Transverse colon (tissue), 4 donors: ENCODE results near the gene HOXC12. TPM values are rescaled to one million over a fixed set of nuclear protein-coding genes. Genes with fewer than 3 reads are reported as not detected.

Experiments used
- DNase-seq: peaks from one replicate; pipeline ENCODE4 v3.0.0-alpha.2; 2019
- H3K27ac ChIP-seq, 4 donors: fragments of 200-600 bp; sonication (generic); 2 replicates each; pipeline ENCODE4 v1.5.1; 2016 to 2018; ENCODE audit warnings: inconsistent platforms in 4 of 4
- H3K27me3 ChIP-seq: fragments of 200-600 bp; sonication (generic); 2 replicates; pipeline ENCODE4 v1.5.1; 2017; ENCODE audit warnings: inconsistent platforms
- H3K36me3 ChIP-seq, 4 donors: fragments of 200-600 bp; sonication (generic); 2 replicates each; pipeline ENCODE4 v1.5.1; 2017 to 2019; ENCODE audit warnings: inconsistent platforms in 4 of 4
- H3K4me1 ChIP-seq, 4 donors: fragments of 200-600 bp; sonication (generic); 2 replicates each; pipeline ENCODE4 v1.5.1; 2017 to 2020; ENCODE audit warnings: inconsistent platforms in 4 of 4
- H3K4me3 ChIP-seq, 4 donors: fragments of 200-600 bp; sonication (generic); 1 replicate in 1 of 4; 2 replicates in 3 of 4; pipeline versions ENCODE4 v1.5.1 to v1.6.1; 2017 to 2019; ENCODE audit warnings: inconsistent platforms in 4 of 4
- H3K9me3 ChIP-seq, 2 donors: fragments of 200-600 bp; sonication (generic); 2 replicates each; pipeline ENCODE4 v1.5.1; 2017 to 2019; ENCODE audit warnings: inconsistent platforms in 2 of 2
- CTCF ChIP-seq, 5 experiments: fragments of 200-600 bp in 3 of 5; fragments of 450-650 bp in 2 of 5; sonication (generic) in 3 of 5; IDR thresholded peaks; 1 replicate in 2 of 5; 2 replicates in 3 of 5; pipeline ENCODE4 v1.5.1; 2016 to 2017; ENCODE audit warnings: antibody characterized with exemption in 5 of 5, inconsistent platforms in 3 of 5, mild to moderate bottlenecking in 2 of 5, moderate library complexity in 1 of 5
- EP300 ChIP-seq: sonication (generic); formaldehyde crosslinking; IDR thresholded peaks from one replicate; pipeline ENCODE4 v1.6.1; 2017; ENCODE audit warnings: antibody characterized with exemption, low read depth
- POLR2A ChIP-seq: fragments of 450-650 bp; IDR thresholded peaks from one replicate; pipeline ENCODE4 v1.6.1; 2016; ENCODE audit warnings: antibody characterized with exemption, mild to moderate bottlenecking, moderate library complexity
- POLR2AphosphoS5 ChIP-seq, 3 donors: sonication (generic); formaldehyde crosslinking; IDR thresholded peaks; one replicate each; pipeline ENCODE4 v1.6.1; 2016; ENCODE audit warnings: antibody characterized with exemption in 3 of 3
- whole genome bisulfite sequencing, 2 donors: methylation state at CpG; one replicate each; pipeline ENCODE4 v1.1.5; 2018; ENCODE audit warnings: low coverage in 1 of 2; 5-methylcytosine and 5-hydroxymethylcytosine counted together
- in situ Hi-C, 4 donors: fragments of 200-750 bp; cut with MboI; loops; one replicate each; pipeline versions ENCODE4 v1.15.0 to v1.15.1; 2017; ENCODE audit warnings: low sequenced_read_pairs in 3 of 4, low pct_ligation_motif_present in 1 of 4, low pct_unique_long_range_greater_than_20kb in 1 of 4
- intact Hi-C: fragments of 100-400 bp; cut with DNase I; formaldehyde crosslinking; loops from one replicate; pipeline ENCODE4 v1.15.1; 2023; ENCODE audit warnings: low total_unique reads
- small RNA-seq, 4 donors: library from RNA; depleted of rRNA; stranded (forward); fragments of <200 nt; gene quantifications; one replicate each; pipeline ENCODE3, GENCODE V24; 2016
- total RNA-seq, 4 donors: library from RNA; depleted of rRNA; stranded (reverse); fragments of >200 nt; gene quantifications; one replicate each; pipeline ENCODE4 v1.1.0, GENCODE V29; 2016

HOXC12 gene
- total RNA-seq, 4 donors from 2014 or later = not detected

DNA sequence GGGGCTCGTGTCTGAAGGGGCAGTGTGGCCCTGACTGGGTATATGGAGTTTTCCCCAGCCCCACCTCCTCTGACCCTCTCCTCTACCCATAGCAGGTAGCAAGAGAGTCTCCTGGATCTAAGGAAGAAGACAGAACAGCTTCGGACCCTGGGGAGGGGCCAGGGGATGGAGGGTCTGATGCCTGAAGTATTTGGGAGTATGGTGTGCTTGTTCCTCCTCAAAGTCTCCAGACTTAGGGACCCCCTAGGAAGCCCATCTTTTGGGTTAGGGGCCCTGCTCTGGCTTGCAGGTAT lies 53.5 kb downstream of the HOXC12 start:
- DNase-seq = no peak
- WGBS, 2 donors = 50% methylated on average over 2 of the region's 2 CpGs; no CpG with 5 or more reads in 1 of the 2 donors
- intact Hi-C loops (loop anchor here (5.0 kb wide), 2 partner anchors 184 to 199 kb away; no protein-coding TSS in a partner anchor), in situ Hi-C loops (loop anchor here in 2 of 4 donors (5.0 kb wide), 2 partner anchors 184 to 194 kb away; no protein-coding TSS in a partner anchor)
- Histone ChIP-seq H3K36me3 (no peaks in the 10 kb centered on the region), H3K27ac (no peak overlapping the region), H3K9me3 (no peaks in the 10 kb centered on the region), H3K27me3 (peaks cover 98% of the 10 kb centered on the region), H3K4me1 (peaks cover 0 to 28% (median 17%) of the 10 kb centered on the region in 4 donors), H3K4me3 (no peak overlapping the region)
- no peak for TF ChIP-seq EP300
- no peak for TF ChIP-seq POLR2A
- no peak for TF ChIP-seq CTCF (IDR thresholded peaks at IDR 0.05)
- no peak for TF ChIP-seq POLR2AphosphoS5 (IDR thresholded peaks at IDR 0.05)

Small RNAs within 50 kb of the gene (small RNA-seq; reads per million reads assigned to genes)
- gene AC012531.3 = 0 reads per million in 4 donors
- 0 reads per million in 4 donors for gene AC012531.4
- 94.5 to 249 (median 122) reads per million in 4 donors for gene MIR196A2
- 0 reads per million in 4 donors for gene RF01905
- 0 reads per million in 4 donors for gene RF01906

Other genes with a start within 250 kb of the HOXC12 start
- 100 to 1,000 TPM; 118 to 186 (median 168) TPM for gene CALCOCO1, start 227.5 kb upstream of the HOXC12 start, total RNA-seq
- gene CISTR, start 202.9 kb upstream of the HOXC12 start, total RNA-seq = not detected
- gene HOXC13, start 16.1 kb upstream of the HOXC12 start, total RNA-seq = not detected
- gene HOXC11, start 18.2 kb downstream of the HOXC12 start, total RNA-seq = not detected
- gene HOTAIR, start 20.1 kb downstream of the HOXC12 start, total RNA-seq = not detected
- gene HOXC10, start 30.2 kb downstream of the HOXC12 start, total RNA-seq = not detected
- gene HOXC9, start 45.3 kb downstream of the HOXC12 start, total RNA-seq = not detected
- not detected for gene HOXC8, start 54.1 kb downstream of the HOXC12 start, total RNA-seq
- gene HOXC6, start 73.5 kb downstream of the HOXC12 start, total RNA-seq = under 1 TPM in 1 of 4 donors, not detected in 3; 0.48 TPM
- gene HOXC5, start 78.1 kb downstream of the HOXC12 start, total RNA-seq = under 1 TPM in 2 of 4 donors, not detected in 2; 0.27 to 0.60 TPM
- gene HOXC4, start 98.9 kb downstream of the HOXC12 start, total RNA-seq = under 1 TPM in 2 of 4 donors, not detected in 2; 0.64 to 0.68 TPM
- gene SMUG1, start 234.1 kb downstream of the HOXC12 start, total RNA-seq = 10 to 100 TPM; 46.0 to 91.3 (median 50.1) TPM